GM10266 (cell line): Measurements from ENCODE around the gene ISL2.
A peak's percentile ranks its signal among the peaks of the same experiment; 100 is the strongest.
"Not testable (repeated sequence)": the region's sequence is repeated elsewhere in the genome, so short reads cannot be mapped to it uniquely, and the experiment has no call there.

Experiments
- DNase-seq: peaks from one replicate; pipeline ENCODE4 v3.0.0; 2012; ENCODE audit errors: extremely low spot score
- TF ChIP-seq, protein P1 (sequence below): IDR thresholded peaks from 2 replicates; pipeline ENCODE4 v1.5.1; 2012; ENCODE audit warnings: mild to moderate bottlenecking, low read depth; ENCODE audit not compliant: control insufficient read depth, insufficient read depth; ENCODE audit errors: missing control alignments

ISL2 gene

DNA sequence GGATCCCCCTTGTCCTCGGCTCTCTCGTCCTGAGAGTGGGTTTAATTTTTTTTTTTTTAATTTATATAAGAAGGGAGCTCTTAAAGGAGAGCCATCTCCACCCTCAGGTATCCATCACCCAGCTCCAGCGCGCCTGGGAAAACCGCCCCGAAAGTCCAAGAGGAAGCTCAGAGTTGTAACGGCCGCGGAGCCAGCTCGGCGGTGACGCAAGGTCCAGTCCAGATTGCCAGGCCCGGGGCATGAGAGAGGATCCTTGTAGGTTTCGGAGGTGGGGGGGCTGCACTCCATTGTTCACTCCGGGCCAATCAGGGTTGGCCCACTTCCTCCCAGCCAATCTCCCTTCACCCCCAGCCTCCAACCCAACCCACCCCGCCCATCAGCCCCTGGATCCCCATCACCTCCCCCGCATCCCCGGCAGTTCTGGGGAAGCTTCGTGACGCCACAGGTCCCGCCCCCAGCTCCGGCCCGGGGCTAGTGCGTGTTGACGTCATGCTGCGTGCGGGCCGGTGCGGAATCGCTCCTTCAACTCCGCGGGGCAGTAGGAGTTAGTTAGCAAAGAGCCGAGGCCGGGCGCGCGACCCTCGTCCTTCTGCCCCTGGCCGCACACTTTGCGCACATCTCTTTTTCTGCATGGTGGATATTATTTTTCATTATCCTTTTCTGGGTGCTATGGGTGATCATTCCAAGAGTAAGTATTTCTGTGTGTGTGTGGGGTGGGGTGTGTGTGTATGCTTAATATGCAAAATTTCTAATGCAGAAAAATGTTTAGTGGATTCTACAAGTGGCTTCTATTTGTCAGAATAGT is at the start of gene ISL2:
Gene ISL2 (plus strand): TSS at position 520 of the 805 bp plus-strand sequence. CDS start 111 bp downstream, at position 631.
- DNase-seq, result peak; percentile 96
- TF ChIP-seq, protein P1, sequence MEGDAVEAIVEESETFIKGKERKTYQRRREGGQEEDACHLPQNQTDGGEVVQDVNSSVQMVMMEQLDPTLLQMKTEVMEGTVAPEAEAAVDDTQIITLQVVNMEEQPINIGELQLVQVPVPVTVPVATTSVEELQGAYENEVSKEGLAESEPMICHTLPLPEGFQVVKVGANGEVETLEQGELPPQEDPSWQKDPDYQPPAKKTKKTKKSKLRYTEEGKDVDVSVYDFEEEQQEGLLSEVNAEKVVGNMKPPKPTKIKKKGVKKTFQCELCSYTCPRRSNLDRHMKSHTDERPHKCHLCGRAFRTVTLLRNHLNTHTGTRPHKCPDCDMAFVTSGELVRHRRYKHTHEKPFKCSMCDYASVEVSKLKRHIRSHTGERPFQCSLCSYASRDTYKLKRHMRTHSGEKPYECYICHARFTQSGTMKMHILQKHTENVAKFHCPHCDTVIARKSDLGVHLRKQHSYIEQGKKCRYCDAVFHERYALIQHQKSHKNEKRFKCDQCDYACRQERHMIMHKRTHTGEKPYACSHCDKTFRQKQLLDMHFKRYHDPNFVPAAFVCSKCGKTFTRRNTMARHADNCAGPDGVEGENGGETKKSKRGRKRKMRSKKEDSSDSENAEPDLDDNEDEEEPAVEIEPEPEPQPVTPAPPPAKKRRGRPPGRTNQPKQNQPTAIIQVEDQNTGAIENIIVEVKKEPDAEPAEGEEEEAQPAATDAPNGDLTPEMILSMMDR, result no peak

DNA sequence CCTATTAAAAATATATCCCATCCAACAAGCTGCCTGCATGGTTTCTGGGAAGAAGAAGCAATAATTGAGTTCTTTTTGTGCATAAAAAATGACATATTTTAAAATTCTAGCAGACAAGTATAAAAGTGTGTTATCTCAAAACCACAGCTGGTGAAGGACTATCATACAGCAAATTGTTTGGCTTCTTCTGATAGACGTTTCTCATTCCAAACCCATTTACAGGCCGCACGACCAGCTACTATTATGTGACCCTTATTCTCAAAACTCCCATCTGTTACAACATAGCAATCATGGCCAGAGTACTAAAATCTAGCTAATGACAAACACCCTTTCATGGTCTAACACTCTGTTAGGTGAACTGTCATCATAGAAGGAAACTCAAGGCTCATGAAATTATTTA is 47.0 kb upstream of the ISL2 start:
- TF ChIP-seq, protein P1, result no peak
- no peak for DNase-seq

DNA sequence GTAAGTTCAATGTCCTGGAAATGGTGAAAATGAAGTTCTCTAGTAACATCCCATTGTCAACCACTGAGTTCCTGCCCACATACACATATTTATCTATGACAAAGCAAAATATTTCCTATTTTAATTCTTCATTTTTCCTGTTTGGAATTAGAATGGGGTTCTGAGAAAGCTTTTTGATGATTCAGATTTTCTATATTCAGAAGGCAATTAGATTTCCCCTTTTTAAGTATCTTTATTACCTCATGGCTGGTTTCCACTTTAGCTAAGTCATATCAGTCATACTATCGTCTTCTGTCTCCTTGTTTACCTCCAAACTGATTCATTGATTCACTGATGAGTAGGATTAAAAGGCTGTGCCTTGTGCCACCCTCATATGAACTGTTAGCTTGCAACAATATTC is 43.2 kb upstream of the ISL2 start:
- TF ChIP-seq, protein P1, result no peak
- no peak for DNase-seq

DNA sequence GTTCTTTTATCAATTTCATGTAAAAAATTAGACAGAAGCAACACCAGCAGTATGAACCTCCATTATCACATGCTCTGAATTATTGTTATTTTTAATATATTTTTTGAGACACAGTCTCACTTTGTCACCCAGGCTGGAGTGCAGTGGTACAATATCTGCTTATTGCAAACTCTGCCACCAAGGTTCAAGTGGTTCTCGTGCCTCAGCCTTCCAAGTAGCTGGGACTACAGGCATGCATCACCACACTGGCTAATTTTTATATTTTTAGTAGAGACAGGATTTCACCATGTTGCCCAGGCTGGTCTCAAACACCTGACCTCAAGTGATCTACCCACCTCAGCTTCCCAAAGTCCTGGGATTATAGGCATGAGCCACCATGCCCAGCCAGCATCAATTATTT is 42.1 kb upstream of the ISL2 start:
- DNase-seq, result not testable (repeated sequence)

DNA sequence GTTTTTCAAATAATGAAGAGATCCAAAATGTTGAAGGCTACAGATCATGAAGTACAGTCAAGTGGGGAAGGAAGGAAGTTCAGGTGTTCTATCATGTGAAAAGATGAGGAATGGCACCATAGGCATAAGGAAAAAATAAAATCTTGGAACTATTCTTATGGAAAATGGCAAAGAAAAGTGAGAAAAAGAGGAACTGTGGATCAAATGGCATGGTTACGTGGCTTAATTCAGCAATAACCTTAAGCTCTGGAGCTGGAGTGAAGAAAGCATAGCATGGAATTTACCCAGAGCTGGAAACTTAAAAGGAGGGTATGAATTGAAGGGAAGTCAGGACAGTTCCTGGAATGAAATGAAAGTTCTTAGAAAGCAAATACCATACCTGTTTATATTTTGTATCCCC is 39.7 kb upstream of the ISL2 start:
- DNase-seq, result no peak
- TF ChIP-seq, protein P1, result no peak

DNA sequence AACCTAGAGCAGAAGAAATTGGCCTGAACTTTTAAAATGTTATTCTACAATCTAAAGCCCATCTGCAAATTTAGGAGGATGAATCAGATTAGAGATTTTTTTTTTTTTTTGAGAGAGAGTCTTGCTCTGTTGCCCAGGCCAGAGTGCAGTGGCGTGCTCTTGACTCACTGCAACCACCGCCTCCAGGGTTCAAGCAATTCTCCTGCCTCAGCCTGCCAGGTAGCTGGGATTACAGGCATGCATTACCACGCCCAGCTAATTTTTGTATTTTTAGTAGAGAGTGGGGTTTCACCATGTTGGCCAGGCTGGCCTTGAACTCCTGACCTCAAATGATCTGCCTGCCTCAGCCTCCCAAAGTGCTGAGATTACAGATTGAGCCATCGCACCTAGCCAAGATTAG is 38.6 kb upstream of the ISL2 start:
- not testable (repeated sequence) for DNase-seq

DNA sequence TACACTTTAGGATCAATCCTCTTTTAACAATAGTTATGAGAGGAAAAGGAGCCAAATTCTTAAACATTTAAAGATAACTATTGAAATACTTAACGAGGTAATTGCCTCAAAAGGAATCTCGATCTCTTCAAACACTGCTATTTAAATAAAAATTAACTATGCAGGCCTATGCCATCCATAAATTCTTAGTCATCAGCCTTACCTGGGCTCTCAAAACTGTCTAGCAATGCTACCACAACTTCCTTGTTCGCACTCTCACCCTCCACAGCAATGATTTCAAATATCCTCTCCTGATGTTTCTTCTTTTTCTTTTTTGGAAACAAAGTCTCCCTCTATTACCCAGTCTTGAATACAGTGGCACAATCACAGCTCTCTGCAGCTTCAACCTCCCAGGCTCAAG is 37.6 kb upstream of the ISL2 start:
- TF ChIP-seq, protein P1, result no peak
- DNase-seq, result no peak

DNA sequence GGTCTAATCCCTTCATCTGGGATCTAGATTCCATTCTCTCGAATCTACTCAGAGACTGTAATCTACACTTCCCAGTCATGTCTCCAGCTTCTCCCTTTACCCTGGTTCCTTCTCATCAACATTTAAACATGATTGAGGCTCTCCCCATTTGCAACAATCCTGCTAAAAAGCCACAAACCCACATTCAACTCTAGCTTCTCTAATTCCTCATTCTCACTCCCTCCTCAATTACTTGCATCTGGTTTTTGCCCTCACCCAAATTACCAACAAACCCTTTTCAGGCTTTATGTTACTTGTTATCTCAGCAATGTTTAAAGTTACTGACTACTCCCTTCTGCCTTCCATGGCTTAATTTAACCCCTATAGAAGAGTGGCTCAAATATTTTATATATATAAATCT is 36.8 kb upstream of the ISL2 start:
- DNase-seq, result no peak
- TF ChIP-seq, protein P1, result no peak
